ENCODE data around the gene CLDN24.

Gene CLDN24

DNA sequence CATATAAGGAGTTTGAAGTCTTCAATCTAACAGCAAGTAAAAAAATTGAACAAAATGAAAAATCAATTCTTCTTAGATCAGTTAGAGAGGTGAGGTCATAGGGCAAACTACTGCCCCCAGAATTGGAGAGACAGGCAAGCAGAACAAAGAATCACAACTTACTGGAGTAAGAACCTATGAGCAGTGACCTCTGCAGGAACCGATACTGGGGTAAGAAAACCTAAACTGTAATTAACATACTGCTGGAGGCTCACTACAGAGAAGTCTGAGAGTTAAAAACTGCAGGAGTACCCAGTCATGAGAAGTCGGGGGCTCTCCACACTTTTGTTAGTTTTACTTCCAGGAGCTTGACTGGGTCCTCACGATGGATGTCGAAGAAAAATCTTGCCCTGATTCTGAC, 18.2 kb downstream of the CLDN24 start:
- Histone ChIP-seq H3K27ac (no peak overlapping the region), H3K36me3 (no peaks in the 10 kb centered on the region), H3K9me3 (ENCODE audit: severe bottlenecking) (no peaks in the 10 kb centered on the region), H3K27me3 (ENCODE audit: insufficient read depth, low read depth, severe bottlenecking) (no peaks in the 10 kb centered on the region), H3K4me3 (ENCODE audit: low read depth, low read length) (no peak overlapping the region)
- no peak for DNase-seq
- TF ChIP-seq, protein P1, sequence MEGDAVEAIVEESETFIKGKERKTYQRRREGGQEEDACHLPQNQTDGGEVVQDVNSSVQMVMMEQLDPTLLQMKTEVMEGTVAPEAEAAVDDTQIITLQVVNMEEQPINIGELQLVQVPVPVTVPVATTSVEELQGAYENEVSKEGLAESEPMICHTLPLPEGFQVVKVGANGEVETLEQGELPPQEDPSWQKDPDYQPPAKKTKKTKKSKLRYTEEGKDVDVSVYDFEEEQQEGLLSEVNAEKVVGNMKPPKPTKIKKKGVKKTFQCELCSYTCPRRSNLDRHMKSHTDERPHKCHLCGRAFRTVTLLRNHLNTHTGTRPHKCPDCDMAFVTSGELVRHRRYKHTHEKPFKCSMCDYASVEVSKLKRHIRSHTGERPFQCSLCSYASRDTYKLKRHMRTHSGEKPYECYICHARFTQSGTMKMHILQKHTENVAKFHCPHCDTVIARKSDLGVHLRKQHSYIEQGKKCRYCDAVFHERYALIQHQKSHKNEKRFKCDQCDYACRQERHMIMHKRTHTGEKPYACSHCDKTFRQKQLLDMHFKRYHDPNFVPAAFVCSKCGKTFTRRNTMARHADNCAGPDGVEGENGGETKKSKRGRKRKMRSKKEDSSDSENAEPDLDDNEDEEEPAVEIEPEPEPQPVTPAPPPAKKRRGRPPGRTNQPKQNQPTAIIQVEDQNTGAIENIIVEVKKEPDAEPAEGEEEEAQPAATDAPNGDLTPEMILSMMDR (IDR thresholded peaks at IDR 0.05; ENCODE audit: low read depth, low read length): no peak

GRCh38 chr4:183303301-183303700, 18.9 kb downstream of the CLDN24 start:
- TF ChIP-seq, protein P1 (IDR thresholded peaks at IDR 0.05; ENCODE audit: low read depth, low read length): no peak
- Histone ChIP-seq H3K36me3 (no peaks in the 10 kb centered on the region), H3K27me3 (ENCODE audit: insufficient read depth, low read depth, severe bottlenecking) (no peaks in the 10 kb centered on the region), H3K4me3 (ENCODE audit: low read depth, low read length) (no peak overlapping the region), H3K27ac (no peak overlapping the region), H3K9me3 (ENCODE audit: severe bottlenecking) (no peaks in the 10 kb centered on the region)
- no peak for DNase-seq

GRCh38 chr4:183300655-183301054, 21.6 kb downstream of the CLDN24 start:
- no peak for DNase-seq
- no peaks in the 10 kb centered on the region for H3K27me3 ChIP-seq (ENCODE audit: insufficient read depth, low read depth, severe bottlenecking)
- no peak overlapping the region for H3K4me3 ChIP-seq (ENCODE audit: low read depth, low read length)
- H3K27ac ChIP-seq: no peak overlapping the region
- TF ChIP-seq, protein P1 (IDR thresholded peaks at IDR 0.05; ENCODE audit: low read depth, low read length): no peak
- H3K36me3 ChIP-seq: no peaks in the 10 kb centered on the region
- H3K9me3 ChIP-seq (ENCODE audit: severe bottlenecking): no peaks in the 10 kb centered on the region

DNA sequence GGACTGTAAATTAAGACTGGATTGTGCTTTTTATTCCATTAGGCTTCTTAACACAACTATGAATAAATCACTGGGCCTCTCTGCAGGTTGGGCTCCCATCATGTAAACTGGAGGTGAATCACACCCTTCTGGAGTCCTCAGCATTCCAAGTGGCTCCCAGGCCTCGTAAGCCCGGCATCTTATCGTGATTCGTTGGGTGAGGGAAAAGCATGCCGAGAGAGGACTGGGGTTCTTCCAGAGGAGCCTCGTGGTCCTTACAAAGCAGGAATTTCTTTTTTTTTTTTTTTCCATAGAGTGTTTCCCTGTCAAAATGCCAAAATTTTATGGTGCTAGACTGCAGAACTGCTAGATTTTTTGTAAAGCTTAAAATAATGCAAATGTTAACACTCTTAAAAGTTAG, 22.2 kb downstream of the CLDN24 start:
- no peak for DNase-seq
- H3K27me3 ChIP-seq (ENCODE audit: insufficient read depth, low read depth, severe bottlenecking): no peaks in the 10 kb centered on the region
- H3K27ac ChIP-seq: no peak overlapping the region

GRCh38 chr4:183299464-183299863, 22.8 kb downstream of the CLDN24 start:
- H3K27ac ChIP-seq: no peak overlapping the region
- H3K9me3 ChIP-seq (ENCODE audit: severe bottlenecking): no peaks in the 10 kb centered on the region
- no peaks in the 10 kb centered on the region for H3K36me3 ChIP-seq
- no peaks in the 10 kb centered on the region for H3K27me3 ChIP-seq (ENCODE audit: insufficient read depth, low read depth, severe bottlenecking)
- DNase-seq: no peak
- H3K4me3 ChIP-seq (ENCODE audit: low read depth, low read length): no peak overlapping the region
- TF ChIP-seq, protein P1 (IDR thresholded peaks at IDR 0.05; ENCODE audit: low read depth, low read length): no peak

More for the DNA sequence above, 22.2 kb downstream of the CLDN24 start:
- Histone ChIP-seq H3K36me3 (no peaks in the 10 kb centered on the region), H3K9me3 (ENCODE audit: severe bottlenecking) (no peaks in the 10 kb centered on the region), H3K4me3 (ENCODE audit: low read depth, low read length) (no peak overlapping the region)
- TF ChIP-seq, protein P1 (IDR thresholded peaks at IDR 0.05; ENCODE audit: low read depth, low read length): no peak

- no peaks in the 10 kb centered on the region for H3K36me3 ChIP-seq
- H3K27me3 ChIP-seq (ENCODE audit: insufficient read depth, low read depth, severe bottlenecking): no peaks in the 10 kb centered on the region
- no peak overlapping the region for H3K4me3 ChIP-seq (ENCODE audit: low read depth, low read length)
- no peak for DNase-seq
- H3K27ac ChIP-seq: no peak overlapping the region
- TF ChIP-seq, protein P1 (IDR thresholded peaks at IDR 0.05; ENCODE audit: low read depth, low read length): no peak
- H3K9me3 ChIP-seq (ENCODE audit: severe bottlenecking): no peaks in the 10 kb centered on the region
These were observed 24.6 kb downstream of the CLDN24 start for GRCh38 chr4:183297675-183298074.

Measured in WERI-Rb-1 (cell line).